Measurements from ENCODE around the gene WASF3. TPM values are rescaled to one million over a fixed set of nuclear protein-coding genes. Genes with fewer than 3 reads are reported as not detected.

WASF3 gene
- total RNA-seq, 1 experiment from 2014 or later = 3.4 TPM

DNA sequence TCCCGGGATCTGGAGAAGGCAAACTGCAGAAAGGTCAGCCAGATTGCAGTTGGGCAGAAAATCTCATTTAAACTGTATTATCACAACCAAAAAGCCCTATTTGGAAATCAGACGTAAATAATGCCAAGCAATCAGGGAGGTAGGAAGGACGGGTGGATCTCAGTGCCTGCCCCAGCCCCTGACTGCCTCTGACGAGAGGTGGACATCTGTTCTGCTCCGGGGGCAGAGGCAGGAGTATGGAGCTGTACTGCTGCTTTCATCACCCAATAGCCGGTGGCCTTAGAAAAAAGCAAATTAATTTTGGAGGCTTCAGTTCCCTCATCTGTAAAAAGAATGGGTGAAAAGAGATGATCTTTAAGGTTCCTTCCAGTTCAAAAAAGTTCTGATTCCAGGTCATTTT is 43.6 kb upstream of the WASF3 start:
- intact Hi-C loops (cut with micrococcal nuclease) = no loop called here
- Histone ChIP-seq H3K36me3 (ENCODE audit: control insufficient read depth in 1 of 2, insufficient read depth in 2 of 2, low read length in 2 of 2) (no peaks in the 10 kb centered on the region), H3K4me2 (ENCODE audit: low read length) (no peak overlapping the region), H2AFZ (ENCODE audit: low read depth, low read length, poor library complexity, severe bottlenecking) (no peak overlapping the region), H3K9me2 (ENCODE audit: insufficient read depth) (no peaks in the 10 kb centered on the region), H3K27me3 (ENCODE audit: insufficient read depth, low read length) (peaks cover 11% of the 10 kb centered on the region), H3K4me1 (ENCODE audit: control insufficient read depth in 1 of 2, insufficient read depth in 2 of 2, low read length in 2 of 2) (no peaks in the 10 kb centered on the region), H3K9ac (ENCODE audit: low read length) (no peak overlapping the region), H4K20me1 (ENCODE audit: insufficient read depth) (no peaks in the 10 kb centered on the region), H3K79me2 (ENCODE audit: insufficient read depth, low read length) (no peaks in the 10 kb centered on the region), H3K27ac (ENCODE audit: low read depth, low read length) (no peak overlapping the region), H3K4me3 (replicated peaks in 1 of 2; ENCODE audit: low read depth in 1 of 2, low read length in 2 of 2) (no peak overlapping the region), H3K9me3 (ENCODE audit: control insufficient read depth in 1 of 2, insufficient read depth in 1 of 2, low read depth in 1 of 2, low read length in 2 of 2) (no peaks in the 10 kb centered on the region)
- ChIA-PET CTCF (no interaction called here), POLR2A (no interaction called here), RAD21 (ENCODE audit: low non-redundant PET in 1 of 2, low total read pairs in 2 of 2, uncharacterized antibody in 2 of 2, unreplicated experiment in 2 of 2) (no interaction called here)
- ATAC-seq = no peak
- DNase-seq (ENCODE audit: low read depth, low spot score) = no peak
- BruUV-seq (replicated peaks) = no TSS peak
- no peak for TF ChIP-seq CEBPB (IDR thresholded peaks at IDR 0.05; ENCODE audit: low read depth)

DNA sequence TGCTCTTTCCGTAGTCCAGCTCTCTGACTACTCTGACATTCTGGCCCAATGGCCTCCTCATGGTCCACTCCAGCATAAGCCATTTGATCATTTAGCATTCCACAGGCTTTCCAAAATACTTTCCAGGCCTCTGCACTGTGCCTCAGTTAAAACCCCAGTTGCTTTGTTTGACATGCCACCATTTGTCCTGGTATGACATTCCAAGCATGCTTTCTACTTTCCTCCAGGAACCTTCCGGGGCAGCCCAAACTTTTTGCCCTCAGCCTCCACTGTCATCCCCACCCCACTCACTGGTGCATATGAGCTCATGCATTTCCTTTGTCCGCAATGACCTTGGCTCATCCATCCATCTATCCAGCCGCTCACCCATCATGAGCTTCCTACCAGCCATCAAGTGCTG is 41.8 kb upstream of the WASF3 start:
- BruUV-seq (replicated peaks) = no TSS peak
- H3K4me3 ChIP-seq (replicated peaks in 1 of 2; ENCODE audit: low read depth in 1 of 2, low read length in 2 of 2) = no peak overlapping the region
- H3K9me2 ChIP-seq (ENCODE audit: insufficient read depth) = no peaks in the 10 kb centered on the region
- RAD21 ChIA-PET (ENCODE audit: low non-redundant PET in 1 of 2, low total read pairs in 2 of 2, uncharacterized antibody in 2 of 2, unreplicated experiment in 2 of 2) = no interaction called here
- intact Hi-C loops (cut with micrococcal nuclease) = no loop called here
- H3K36me3 ChIP-seq (ENCODE audit: control insufficient read depth in 1 of 2, insufficient read depth in 2 of 2, low read length in 2 of 2) = no peaks in the 10 kb centered on the region
- POLR2A ChIA-PET = no interaction called here
- H3K9me3 ChIP-seq (ENCODE audit: control insufficient read depth in 1 of 2, insufficient read depth in 1 of 2, low read depth in 1 of 2, low read length in 2 of 2) = no peaks in the 10 kb centered on the region
- CTCF ChIA-PET = no interaction called here
- no peak overlapping the region for H3K4me2 ChIP-seq (ENCODE audit: low read length)
- no peak overlapping the region for H3K27ac ChIP-seq (ENCODE audit: low read depth, low read length)
- no peaks in the 10 kb centered on the region for H3K4me1 ChIP-seq (ENCODE audit: control insufficient read depth in 1 of 2, insufficient read depth in 2 of 2, low read length in 2 of 2)
- peaks cover 11% of the 10 kb centered on the region for H3K27me3 ChIP-seq (ENCODE audit: insufficient read depth, low read length)
- ATAC-seq (no peak), DNase-seq (ENCODE audit: low read depth, low spot score) (no peak)
- no peaks in the 10 kb centered on the region for H4K20me1 ChIP-seq (ENCODE audit: insufficient read depth)
- no peak overlapping the region for H3K9ac ChIP-seq (ENCODE audit: low read length)
- no peak overlapping the region for H2AFZ ChIP-seq (ENCODE audit: low read depth, low read length, poor library complexity, severe bottlenecking)
- H3K79me2 ChIP-seq (ENCODE audit: insufficient read depth, low read length) = no peaks in the 10 kb centered on the region
- no peak for TF ChIP-seq EGR1 (IDR thresholded peaks at IDR 0.05; ENCODE audit: low read depth)
- TF ChIP-seq, protein P1, sequence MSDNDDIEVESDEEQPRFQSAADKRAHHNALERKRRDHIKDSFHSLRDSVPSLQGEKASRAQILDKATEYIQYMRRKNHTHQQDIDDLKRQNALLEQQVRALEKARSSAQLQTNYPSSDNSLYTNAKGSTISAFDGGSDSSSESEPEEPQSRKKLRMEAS (IDR thresholded peaks at IDR 0.05) = no peak
- TF ChIP-seq, protein P2, sequence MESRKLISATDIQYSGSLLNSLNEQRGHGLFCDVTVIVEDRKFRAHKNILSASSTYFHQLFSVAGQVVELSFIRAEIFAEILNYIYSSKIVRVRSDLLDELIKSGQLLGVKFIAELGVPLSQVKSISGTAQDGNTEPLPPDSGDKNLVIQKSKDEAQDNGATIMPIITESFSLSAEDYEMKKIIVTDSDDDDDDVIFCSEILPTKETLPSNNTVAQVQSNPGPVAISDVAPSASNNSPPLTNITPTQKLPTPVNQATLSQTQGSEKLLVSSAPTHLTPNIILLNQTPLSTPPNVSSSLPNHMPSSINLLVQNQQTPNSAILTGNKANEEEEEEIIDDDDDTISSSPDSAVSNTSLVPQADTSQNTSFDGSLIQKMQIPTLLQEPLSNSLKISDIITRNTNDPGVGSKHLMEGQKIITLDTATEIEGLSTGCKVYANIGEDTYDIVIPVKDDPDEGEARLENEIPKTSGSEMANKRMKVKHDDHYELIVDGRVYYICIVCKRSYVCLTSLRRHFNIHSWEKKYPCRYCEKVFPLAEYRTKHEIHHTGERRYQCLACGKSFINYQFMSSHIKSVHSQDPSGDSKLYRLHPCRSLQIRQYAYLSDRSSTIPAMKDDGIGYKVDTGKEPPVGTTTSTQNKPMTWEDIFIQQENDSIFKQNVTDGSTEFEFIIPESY (IDR thresholded peaks at IDR 0.05; ENCODE audit: extremely low read depth, insufficient replicate concordance, low read length) = no peak
- no peak for TF ChIP-seq POLR2A (IDR thresholded peaks at IDR 0.05; ENCODE audit: borderline replicate concordance, extremely low read depth, insufficient read depth, insufficient read length)
- TF ChIP-seq, protein P3, sequence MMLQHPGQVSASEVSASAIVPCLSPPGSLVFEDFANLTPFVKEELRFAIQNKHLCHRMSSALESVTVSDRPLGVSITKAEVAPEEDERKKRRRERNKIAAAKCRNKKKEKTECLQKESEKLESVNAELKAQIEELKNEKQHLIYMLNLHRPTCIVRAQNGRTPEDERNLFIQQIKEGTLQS (IDR thresholded peaks at IDR 0.05) = no peak
- TF ChIP-seq EZH2 (IDR thresholded peaks at IDR 0.05) = no peak
- TF ChIP-seq CEBPB (IDR thresholded peaks at IDR 0.05; ENCODE audit: low read depth) = no peak
- TF ChIP-seq SP1 (IDR thresholded peaks at IDR 0.05; ENCODE audit: low read depth) = no peak
- no peak for TF ChIP-seq TCF7L2 (IDR thresholded peaks at IDR 0.05; ENCODE audit: borderline replicate concordance, extremely low read depth, insufficient read depth, insufficient read length)
- TF ChIP-seq ZFX (IDR thresholded peaks at IDR 0.05) = no peak
- TF ChIP-seq, protein P4, sequence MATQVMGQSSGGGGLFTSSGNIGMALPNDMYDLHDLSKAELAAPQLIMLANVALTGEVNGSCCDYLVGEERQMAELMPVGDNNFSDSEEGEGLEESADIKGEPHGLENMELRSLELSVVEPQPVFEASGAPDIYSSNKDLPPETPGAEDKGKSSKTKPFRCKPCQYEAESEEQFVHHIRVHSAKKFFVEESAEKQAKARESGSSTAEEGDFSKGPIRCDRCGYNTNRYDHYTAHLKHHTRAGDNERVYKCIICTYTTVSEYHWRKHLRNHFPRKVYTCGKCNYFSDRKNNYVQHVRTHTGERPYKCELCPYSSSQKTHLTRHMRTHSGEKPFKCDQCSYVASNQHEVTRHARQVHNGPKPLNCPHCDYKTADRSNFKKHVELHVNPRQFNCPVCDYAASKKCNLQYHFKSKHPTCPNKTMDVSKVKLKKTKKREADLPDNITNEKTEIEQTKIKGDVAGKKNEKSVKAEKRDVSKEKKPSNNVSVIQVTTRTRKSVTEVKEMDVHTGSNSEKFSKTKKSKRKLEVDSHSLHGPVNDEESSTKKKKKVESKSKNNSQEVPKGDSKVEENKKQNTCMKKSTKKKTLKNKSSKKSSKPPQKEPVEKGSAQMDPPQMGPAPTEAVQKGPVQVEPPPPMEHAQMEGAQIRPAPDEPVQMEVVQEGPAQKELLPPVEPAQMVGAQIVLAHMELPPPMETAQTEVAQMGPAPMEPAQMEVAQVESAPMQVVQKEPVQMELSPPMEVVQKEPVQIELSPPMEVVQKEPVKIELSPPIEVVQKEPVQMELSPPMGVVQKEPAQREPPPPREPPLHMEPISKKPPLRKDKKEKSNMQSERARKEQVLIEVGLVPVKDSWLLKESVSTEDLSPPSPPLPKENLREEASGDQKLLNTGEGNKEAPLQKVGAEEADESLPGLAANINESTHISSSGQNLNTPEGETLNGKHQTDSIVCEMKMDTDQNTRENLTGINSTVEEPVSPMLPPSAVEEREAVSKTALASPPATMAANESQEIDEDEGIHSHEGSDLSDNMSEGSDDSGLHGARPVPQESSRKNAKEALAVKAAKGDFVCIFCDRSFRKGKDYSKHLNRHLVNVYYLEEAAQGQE (IDR thresholded peaks at IDR 0.05; ENCODE audit: low read depth) = no peak
- TF ChIP-seq FOSL1 (IDR thresholded peaks at IDR 0.05; ENCODE audit: low read depth) = no peak
- TF ChIP-seq ZNF274 (IDR thresholded peaks at IDR 0.05; ENCODE audit: low read depth, low read length) = no peak
- no peak for TF ChIP-seq SRF (IDR thresholded peaks at IDR 0.05; ENCODE audit: low read depth)
- no peak for TF ChIP-seq EZH2phosphoT487 (IDR thresholded peaks at IDR 0.05; ENCODE audit: borderline replicate concordance)
- no peak for TF ChIP-seq YY1 (IDR thresholded peaks at IDR 0.05; ENCODE audit: extremely low read depth, insufficient replicate concordance, low read depth, low read length)
- no peak for TF ChIP-seq RAD21 (IDR thresholded peaks at IDR 0.05; ENCODE audit: low read depth)
